ENCODE results near the gene CRACDL. TPM values are rescaled to one million over a fixed set of nuclear protein-coding genes. Genes with fewer than 3 reads are reported as not detected.

CRACDL gene
- total and polyA plus RNA-seq, 2 experiments from 2014 or later: 0.06 to 0.32 TPM

- H3K36me3 ChIP-seq: no peaks in the 10 kb centered on the region
- no peak for TF ChIP-seq CTCF (IDR thresholded peaks at IDR 0.05; ENCODE audit: low read depth, low read length)
- H3K4me3 ChIP-seq: no peak overlapping the region
- H3K9me3 ChIP-seq (ENCODE audit: low read depth): no peaks in the 10 kb centered on the region
- peaks cover 53% of the 10 kb centered on the region for H3K27me3 ChIP-seq
- no peak overlapping the region for H3K27ac ChIP-seq
- H3K4me1 ChIP-seq (ENCODE audit: low read depth): no peaks in the 10 kb centered on the region
- DNase-seq (ENCODE audit: low read depth in 1 of 2, low spot score in 1 of 2): no peak
These were observed 111.0 kb downstream of the CRACDL start for GRCh38 chr2:98825020-98825350.

DNA sequence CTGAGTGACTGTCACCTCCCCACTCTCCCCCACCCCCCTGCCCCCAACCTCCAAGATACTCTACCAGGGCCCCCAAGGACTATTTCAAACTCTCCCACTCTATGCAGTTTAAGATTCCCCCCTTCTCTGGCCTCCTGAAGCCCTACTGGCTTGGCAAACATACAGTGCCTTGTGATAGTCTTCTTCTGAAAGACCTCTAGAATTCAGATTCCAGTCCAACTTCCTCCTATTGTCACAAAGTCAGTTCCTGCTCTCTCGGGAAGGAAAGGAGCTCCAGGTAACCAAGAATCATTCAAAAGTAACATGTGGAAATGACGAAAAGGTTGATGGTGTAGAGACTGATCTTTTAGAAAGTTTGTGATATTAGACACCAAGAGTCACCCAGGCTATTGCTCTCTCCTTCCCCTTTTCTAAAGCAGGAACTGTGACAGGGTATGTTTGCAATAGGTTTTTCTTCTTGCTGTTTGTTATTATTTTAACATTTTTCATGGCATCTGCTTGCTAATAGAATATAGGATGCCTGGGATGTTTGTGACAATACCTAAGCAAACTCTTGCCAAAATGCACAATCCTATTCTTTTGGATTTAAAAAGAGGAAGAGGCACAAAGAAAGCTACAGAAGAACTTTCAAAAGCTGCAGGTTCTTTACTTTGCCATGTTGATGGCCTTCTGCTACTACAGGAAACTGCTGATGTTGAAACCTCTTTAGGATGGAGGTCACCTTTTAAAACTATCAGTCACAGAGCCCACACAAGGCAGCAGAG, 111.6 kb downstream of the CRACDL start:
- DNase-seq (ENCODE audit: low read depth in 1 of 2, low spot score in 1 of 2): no peak
- no peak for TF ChIP-seq CTCF (IDR thresholded peaks at IDR 0.05; ENCODE audit: low read depth, low read length)
- Histone ChIP-seq H3K27ac (no peak overlapping the region), H3K36me3 (no peaks in the 10 kb centered on the region), H3K4me1 (ENCODE audit: low read depth) (no peaks in the 10 kb centered on the region), H3K9me3 (ENCODE audit: low read depth) (no peaks in the 10 kb centered on the region), H3K4me3 (no peak overlapping the region), H3K27me3 (peaks cover 53% of the 10 kb centered on the region)

DNA sequence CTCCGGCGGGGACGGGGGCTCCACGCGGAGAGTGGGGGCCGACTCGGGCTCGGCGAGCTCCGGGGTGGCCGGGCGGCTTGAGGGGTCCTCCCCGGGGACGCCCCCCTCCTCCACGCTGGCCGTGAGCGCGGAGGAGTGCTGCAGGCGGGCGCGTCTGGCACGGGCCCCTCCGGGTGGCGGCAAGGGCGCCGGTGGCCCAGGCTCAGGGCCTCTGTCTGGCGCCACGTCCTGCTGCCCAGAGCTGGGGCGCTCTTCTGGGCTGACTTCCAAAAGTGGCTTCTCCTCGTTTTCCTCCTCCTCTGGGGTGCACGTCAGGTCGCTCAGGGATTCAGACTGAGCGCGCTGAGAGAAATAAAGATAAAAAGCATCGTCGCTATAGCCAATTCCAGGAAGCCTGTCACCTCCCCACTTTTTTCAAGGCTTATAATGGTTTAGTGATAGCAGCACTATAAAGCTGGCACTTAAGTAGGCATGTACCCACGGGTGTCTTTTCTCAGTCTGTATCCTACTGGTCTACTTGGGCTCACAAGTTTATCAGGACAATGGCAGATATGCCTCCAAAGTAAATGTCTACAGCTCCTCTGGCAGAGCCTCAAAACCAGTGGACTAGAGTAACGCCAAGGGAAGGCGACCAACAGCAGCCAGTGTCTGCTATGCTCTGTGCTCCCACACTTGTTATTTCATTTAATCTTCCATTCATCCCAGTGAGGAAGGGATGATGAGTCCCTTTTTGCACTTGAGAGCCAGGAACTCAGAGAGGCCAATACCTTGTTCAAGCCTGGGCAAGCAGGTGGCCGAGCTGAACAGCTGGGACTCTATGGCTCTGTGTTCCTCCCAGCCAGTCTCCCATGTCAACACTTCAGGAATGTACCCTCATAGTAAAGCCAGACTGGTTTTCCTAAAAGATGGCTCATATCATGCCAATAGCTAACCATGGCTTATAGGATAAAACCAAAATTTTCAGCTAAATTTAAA, 112.5 kb downstream of the CRACDL start:
- no peaks in the 10 kb centered on the region for H3K36me3 ChIP-seq
- H3K4me3 ChIP-seq: peak overlapping the region; percentile 23
- H3K9me3 ChIP-seq (ENCODE audit: low read depth): no peaks in the 10 kb centered on the region
- TF ChIP-seq CTCF (IDR thresholded peaks at IDR 0.05; ENCODE audit: low read depth, low read length): no peak
- H3K27ac ChIP-seq: no peak overlapping the region
- peaks cover 53% of the 10 kb centered on the region for H3K27me3 ChIP-seq
- H3K4me1 ChIP-seq (ENCODE audit: low read depth): no peaks in the 10 kb centered on the region
- no peak for DNase-seq (ENCODE audit: low read depth in 1 of 2, low spot score in 1 of 2)

- H3K27me3 ChIP-seq: peaks cover 53% of the 10 kb centered on the region
- H3K36me3 ChIP-seq: no peaks in the 10 kb centered on the region
- H3K4me3 ChIP-seq: peak overlapping the region; percentile 23
- peak; percentile 19 for TF ChIP-seq CTCF (IDR thresholded peaks at IDR 0.05; ENCODE audit: low read depth, low read length)
- H3K4me1 ChIP-seq (ENCODE audit: low read depth): no peaks in the 10 kb centered on the region
- H3K9me3 ChIP-seq (ENCODE audit: low read depth): no peaks in the 10 kb centered on the region
- DNase-seq (ENCODE audit: low read depth in 1 of 2, low spot score in 1 of 2): peak in 1 of 2 donors; percentile 60
- no peak overlapping the region for H3K27ac ChIP-seq
These were observed 113.5 kb downstream of the CRACDL start for GRCh38 chr2:98822301-98823164.

- no peak for DNase-seq (ENCODE audit: low read depth in 1 of 2, low spot score in 1 of 2)
- H3K27me3 ChIP-seq: peaks cover 51% of the 10 kb centered on the region
- no peaks in the 10 kb centered on the region for H3K36me3 ChIP-seq
- H3K27ac ChIP-seq: no peak overlapping the region
- no peak overlapping the region for H3K4me3 ChIP-seq
- H3K9me3 ChIP-seq (ENCODE audit: low read depth): no peaks in the 10 kb centered on the region
- no peak for TF ChIP-seq CTCF (IDR thresholded peaks at IDR 0.05; ENCODE audit: low read depth, low read length)
- H3K4me1 ChIP-seq (ENCODE audit: low read depth): no peaks in the 10 kb centered on the region
These were observed 114.3 kb downstream of the CRACDL start for GRCh38 chr2:98821629-98822135.

All from cardiac muscle cell (in vitro differentiated cells and primary cell).